Measurements from ENCODE around the gene CARD9.
A peak's percentile ranks its signal among the peaks of the same experiment; 100 is the strongest.

The CARD9 gene

DNA sequence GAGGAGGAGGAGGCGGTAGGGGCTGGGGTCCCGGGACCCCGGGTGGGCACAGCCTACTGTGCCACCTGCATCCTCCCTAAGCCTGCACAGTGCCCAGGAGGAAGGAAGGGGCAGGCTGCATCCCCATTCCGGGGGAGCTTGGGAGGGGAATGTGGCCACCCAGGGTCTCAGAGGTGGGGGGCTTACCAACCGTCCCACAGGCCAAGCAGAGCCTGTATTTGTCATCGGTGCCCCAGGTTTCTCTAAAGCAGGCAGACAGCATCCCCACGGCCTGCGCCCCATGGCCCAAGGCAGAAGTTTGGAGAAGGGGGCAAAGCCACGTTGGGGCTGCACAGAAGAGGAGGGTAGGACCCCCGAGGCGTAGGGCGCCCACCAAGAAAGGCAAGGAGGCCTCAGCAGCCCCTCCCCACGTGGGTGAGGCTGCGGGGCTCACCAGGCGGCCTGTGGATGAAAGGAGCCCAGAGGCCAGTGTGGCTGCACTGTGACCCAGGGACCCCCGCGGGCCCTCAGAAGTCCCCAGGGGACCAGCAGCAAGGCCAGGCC is 46.6 kb downstream of the CARD9 start (continued):
- TF ChIP-seq ZNF423 (tag by site-specific recombination; IDR thresholded peaks at IDR 0.05) (peak; percentile 68), HOXA7 (CRISPR knock-in tag; IDR thresholded peaks at IDR 0.05; ENCODE audit: borderline replicate concordance) (no peak), GLIS2 (tag by site-specific recombination; IDR thresholded peaks at IDR 0.05) (peak; percentile 86), GLIS1 (tag by site-specific recombination; IDR thresholded peaks at IDR 0.05) (peak; percentile 85), TSHZ1 (tag by site-specific recombination; IDR thresholded peaks at IDR 0.05; ENCODE audit: borderline replicate concordance) (no peak), ZNF610 (tag by site-specific recombination; IDR thresholded peaks at IDR 0.05; ENCODE audit: borderline replicate concordance) (no peak), ZNF692 (tag by site-specific recombination; IDR thresholded peaks at IDR 0.05) (peak; percentile 78), ZNF292 (tag by site-specific recombination; IDR thresholded peaks at IDR 0.05; ENCODE audit: borderline replicate concordance, low read depth) (no peak), ZXDB (tag by site-specific recombination; IDR thresholded peaks at IDR 0.05) (0 out of 2 replicates have a peak, but pooled peaks have one; percentile 23), ZNF223 (tag by site-specific recombination; IDR thresholded peaks at IDR 0.05) (no peak), ZFP37 (tag by site-specific recombination; IDR thresholded peaks at IDR 0.05) (no peak), ZNF341 (tag by site-specific recombination; IDR thresholded peaks at IDR 0.05; ENCODE audit: low read depth) (no peak), ZNF501 (tag by site-specific recombination; IDR thresholded peaks at IDR 0.05) (no peak), ZNF837 (tag by site-specific recombination; IDR thresholded peaks at IDR 0.05) (no peak), BCL11A (tag by site-specific recombination; IDR thresholded peaks at IDR 0.05; ENCODE audit: low read depth) (peak; percentile 46; the same call in 1 of the 2 replicates), ZIC2 (tag by site-specific recombination; IDR thresholded peaks at IDR 0.05) (peak; percentile 69), KLF16 (tag by site-specific recombination; IDR thresholded peaks at IDR 0.05) (no peak), ZNF214 (tag by site-specific recombination; IDR thresholded peaks at IDR 0.05; ENCODE audit: borderline replicate concordance) (no peak), ZBTB8A (tag by site-specific recombination; IDR thresholded peaks at IDR 0.05) (peak; percentile 56; the same call in 1 of the 2 replicates), ZFHX2 (tag by site-specific recombination; conservative IDR thresholded peaks at IDR 0.05) (no peak), ZNF155 (tag by site-specific recombination; IDR thresholded peaks at IDR 0.05) (no peak), ZNF544 (tag by site-specific recombination; IDR thresholded peaks at IDR 0.05) (no peak), HOXD13 (CRISPR knock-in tag; IDR thresholded peaks at IDR 0.05; ENCODE audit: borderline replicate concordance) (no peak), ZFP69B (tag by site-specific recombination; IDR thresholded peaks at IDR 0.05) (peak; percentile 75), ZBTB7A (tag by site-specific recombination; IDR thresholded peaks at IDR 0.05; ENCODE audit: low read depth) (peak; percentile 80)
- TF ChIP-seq, protein P1, sequence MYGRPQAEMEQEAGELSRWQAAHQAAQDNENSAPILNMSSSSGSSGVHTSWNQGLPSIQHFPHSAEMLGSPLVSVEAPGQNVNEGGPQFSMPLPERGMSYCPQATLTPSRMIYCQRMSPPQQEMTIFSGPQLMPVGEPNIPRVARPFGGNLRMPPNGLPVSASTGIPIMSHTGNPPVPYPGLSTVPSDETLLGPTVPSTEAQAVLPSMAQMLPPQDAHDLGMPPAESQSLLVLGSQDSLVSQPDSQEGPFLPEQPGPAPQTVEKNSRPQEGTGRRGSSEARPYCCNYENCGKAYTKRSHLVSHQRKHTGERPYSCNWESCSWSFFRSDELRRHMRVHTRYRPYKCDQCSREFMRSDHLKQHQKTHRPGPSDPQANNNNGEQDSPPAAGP (tag by site-specific recombination; IDR thresholded peaks at IDR 0.05) = 0 out of 2 replicates have a peak, but pooled peaks have one; percentile 20
- TF ChIP-seq, protein P2, sequence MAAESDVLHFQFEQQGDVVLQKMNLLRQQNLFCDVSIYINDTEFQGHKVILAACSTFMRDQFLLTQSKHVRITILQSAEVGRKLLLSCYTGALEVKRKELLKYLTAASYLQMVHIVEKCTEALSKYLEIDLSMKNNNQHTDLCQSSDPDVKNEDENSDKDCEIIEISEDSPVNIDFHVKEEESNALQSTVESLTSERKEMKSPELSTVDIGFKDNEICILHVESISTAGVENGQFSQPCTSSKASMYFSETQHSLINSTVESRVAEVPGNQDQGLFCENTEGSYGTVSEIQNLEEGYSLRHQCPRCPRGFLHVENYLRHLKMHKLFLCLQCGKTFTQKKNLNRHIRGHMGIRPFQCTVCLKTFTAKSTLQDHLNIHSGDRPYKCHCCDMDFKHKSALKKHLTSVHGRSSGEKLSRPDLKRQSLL (tag by site-specific recombination; IDR thresholded peaks at IDR 0.05) = no peak
- TF ChIP-seq, protein P3, sequence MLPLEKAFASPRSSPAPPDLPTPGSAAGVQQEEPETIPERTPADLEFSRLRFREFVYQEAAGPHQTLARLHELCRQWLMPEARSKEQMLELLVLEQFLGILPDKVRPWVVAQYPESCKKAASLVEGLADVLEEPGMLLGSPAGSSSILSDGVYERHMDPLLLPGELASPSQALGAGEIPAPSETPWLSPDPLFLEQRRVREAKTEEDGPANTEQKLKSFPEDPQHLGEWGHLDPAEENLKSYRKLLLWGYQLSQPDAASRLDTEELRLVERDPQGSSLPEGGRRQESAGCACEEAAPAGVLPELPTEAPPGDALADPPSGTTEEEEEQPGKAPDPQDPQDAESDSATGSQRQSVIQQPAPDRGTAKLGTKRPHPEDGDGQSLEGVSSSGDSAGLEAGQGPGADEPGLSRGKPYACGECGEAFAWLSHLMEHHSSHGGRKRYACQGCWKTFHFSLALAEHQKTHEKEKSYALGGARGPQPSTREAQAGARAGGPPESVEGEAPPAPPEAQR (tag by site-specific recombination; IDR thresholded peaks at IDR 0.05) = no peak
- TF ChIP-seq, protein P4, sequence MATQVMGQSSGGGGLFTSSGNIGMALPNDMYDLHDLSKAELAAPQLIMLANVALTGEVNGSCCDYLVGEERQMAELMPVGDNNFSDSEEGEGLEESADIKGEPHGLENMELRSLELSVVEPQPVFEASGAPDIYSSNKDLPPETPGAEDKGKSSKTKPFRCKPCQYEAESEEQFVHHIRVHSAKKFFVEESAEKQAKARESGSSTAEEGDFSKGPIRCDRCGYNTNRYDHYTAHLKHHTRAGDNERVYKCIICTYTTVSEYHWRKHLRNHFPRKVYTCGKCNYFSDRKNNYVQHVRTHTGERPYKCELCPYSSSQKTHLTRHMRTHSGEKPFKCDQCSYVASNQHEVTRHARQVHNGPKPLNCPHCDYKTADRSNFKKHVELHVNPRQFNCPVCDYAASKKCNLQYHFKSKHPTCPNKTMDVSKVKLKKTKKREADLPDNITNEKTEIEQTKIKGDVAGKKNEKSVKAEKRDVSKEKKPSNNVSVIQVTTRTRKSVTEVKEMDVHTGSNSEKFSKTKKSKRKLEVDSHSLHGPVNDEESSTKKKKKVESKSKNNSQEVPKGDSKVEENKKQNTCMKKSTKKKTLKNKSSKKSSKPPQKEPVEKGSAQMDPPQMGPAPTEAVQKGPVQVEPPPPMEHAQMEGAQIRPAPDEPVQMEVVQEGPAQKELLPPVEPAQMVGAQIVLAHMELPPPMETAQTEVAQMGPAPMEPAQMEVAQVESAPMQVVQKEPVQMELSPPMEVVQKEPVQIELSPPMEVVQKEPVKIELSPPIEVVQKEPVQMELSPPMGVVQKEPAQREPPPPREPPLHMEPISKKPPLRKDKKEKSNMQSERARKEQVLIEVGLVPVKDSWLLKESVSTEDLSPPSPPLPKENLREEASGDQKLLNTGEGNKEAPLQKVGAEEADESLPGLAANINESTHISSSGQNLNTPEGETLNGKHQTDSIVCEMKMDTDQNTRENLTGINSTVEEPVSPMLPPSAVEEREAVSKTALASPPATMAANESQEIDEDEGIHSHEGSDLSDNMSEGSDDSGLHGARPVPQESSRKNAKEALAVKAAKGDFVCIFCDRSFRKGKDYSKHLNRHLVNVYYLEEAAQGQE (tag by site-specific recombination; IDR thresholded peaks at IDR 0.05) = no peak

Measured in HEK293 (cell line).